ENCODE data around the gene SLK. TPM values are rescaled to one million over a fixed set of nuclear protein-coding genes. Genes with fewer than 3 reads are reported as not detected.
A peak's percentile ranks its signal among the peaks of the same experiment; 100 is the strongest.

Gene SLK
- total RNA-seq, 1 donor from 2014 or later = 66.8 TPM

DNA sequence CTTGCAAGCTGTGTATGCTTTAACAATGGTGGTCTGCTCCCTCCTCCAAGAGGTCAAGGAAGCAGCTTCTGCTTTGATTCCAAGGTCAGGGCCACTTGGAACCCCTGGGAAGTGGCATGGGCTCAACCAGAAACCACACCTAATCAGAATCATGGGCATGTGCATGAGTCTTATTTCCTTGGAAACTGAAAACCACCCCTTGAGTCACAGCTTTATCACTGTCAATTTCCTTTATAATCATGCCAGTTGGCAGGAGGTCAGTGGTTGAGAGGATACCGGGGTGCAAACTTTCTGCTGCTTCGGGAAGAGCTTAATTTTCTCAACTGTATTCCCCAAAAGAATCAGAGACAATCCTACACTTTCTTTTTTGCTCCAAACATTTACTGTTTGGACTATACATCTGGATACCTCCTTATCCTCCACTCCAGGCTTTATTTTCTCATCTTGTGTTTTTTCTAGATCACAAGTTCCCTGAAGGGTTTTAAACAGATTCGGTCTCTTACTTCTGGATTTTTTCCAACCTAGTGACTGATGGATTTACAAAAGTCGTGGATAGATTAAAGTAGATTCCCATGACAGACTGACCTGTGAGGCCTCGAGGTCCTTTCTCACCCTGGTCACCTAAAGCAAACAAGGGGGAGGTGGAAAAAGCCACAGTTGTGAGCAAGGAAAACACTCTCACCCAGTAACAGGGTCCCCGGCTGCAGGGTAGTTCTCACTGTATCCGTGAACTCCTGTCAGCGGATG, 82.7 kb downstream of the SLK start:
- DNase-seq (ENCODE audit: low read depth, low spot score) = no peak

DNA sequence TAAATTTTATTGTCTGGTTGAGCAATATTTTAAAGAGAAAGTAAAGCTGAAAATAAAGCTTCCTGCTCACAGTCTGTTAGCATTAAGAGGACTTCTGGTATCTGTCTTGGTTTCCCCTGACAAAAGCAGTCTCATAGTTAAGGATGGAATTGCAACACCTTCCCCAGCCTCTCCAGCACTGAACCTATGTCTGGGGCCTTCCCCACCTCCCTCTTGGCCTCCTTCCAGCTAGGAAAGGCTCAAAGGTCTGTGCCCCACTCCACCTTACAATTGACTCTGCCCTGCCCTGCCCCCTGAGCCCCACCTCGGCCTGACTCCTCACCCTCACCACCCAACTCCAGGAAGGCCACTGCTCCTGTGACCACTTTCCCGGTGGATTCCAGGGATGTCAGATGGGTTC, 85.5 kb downstream of the SLK start:
- no peak for DNase-seq (ENCODE audit: low read depth, low spot score)

DNA sequence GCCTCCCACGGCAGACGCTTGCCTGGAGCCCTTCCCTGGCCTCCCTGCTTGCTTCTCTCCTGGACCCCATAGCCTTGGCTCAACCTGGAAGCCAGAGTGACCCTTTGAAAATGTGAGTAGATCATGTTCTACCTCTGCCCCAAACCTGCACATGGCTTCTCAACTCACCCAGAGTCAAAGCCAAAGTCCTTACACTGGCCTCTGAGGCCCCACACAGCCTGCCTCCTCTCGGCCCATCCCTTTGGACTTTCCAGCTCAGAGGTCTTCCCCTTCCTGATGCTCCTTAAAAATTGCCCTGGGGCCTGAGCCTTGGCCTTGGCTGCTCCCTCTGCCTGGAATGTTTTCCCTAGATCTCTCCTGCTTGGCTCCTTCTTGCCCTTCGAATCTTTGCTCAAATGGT, 86.3 kb downstream of the SLK start:
- no peak for DNase-seq (ENCODE audit: low read depth, low spot score)

DNA sequence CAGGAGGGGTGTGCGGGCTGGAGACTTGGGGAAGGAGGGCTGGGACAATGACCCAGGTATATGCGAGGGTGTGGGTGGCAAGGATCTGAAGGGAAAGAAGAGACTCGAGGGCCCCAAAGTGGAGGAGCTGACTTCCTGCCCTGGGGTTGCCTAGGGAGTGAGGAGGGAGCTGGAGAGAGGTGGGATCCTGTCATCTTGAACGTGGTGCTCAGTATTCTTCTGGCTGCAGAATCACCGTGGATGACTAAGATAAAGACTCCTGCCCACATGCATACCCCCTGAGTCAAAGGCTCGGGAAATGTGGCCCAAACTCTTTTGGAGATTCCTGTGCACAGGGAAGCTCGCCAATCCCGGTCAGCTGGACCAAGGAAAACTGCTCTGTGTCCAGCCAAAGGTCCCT, 87.5 kb downstream of the SLK start:
- DNase-seq (ENCODE audit: low read depth, low spot score) = no peak

DNA sequence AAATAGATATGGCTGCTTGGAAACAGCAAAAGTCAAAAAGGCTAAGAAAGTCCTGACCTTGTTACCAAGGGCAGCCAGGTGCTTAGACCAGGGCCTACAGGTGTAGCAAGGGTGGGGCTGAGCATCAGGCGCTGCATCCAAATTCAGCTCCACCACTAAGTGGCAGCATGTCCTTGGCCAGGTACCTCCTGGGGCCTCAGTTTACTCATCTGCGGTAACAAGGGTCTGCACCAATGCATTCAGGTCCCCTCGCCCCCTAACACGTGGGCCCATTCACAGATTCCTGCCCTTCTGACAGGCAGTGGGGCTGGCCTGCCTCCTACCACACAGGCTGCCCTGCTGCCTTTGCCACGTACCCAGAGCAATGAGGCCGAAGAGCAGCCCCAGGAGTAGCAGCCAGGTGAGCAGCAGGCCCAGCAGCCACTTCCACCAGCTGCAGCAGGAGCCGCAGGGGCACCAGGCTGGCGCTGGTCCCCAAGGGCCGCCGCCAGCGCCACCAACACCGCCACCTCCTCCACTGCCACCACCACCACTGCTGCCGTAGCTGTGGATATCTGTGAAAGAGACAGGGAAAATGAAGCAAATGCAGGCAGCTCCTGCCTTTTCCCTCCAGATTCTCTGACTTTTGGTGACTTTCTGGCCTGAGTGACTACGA, 89.8 kb downstream of the SLK start:
- DNase-seq (ENCODE audit: low read depth, low spot score) = no peak

DNA sequence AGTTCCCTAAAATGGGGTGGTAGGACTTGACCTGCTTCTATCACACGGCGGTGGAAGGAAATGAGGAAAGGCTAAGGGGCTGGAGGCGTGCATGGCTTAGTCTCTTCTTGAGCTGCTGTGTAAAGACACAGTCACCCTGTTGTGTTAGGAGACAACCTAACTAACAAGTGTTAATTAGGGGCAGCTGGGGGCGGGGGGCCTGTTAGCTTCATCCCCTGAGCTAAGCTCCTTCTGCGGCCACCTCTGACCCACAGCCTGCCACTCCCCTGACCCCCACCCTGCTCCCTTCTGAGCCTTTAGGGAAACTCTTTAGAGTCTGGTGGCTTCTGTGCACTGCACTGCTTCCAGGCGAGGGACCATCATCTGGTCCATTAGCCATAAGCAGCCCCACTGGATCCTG, 90.8 kb downstream of the SLK start:
- DNase-seq (ENCODE audit: low read depth, low spot score) = no peak

DNA sequence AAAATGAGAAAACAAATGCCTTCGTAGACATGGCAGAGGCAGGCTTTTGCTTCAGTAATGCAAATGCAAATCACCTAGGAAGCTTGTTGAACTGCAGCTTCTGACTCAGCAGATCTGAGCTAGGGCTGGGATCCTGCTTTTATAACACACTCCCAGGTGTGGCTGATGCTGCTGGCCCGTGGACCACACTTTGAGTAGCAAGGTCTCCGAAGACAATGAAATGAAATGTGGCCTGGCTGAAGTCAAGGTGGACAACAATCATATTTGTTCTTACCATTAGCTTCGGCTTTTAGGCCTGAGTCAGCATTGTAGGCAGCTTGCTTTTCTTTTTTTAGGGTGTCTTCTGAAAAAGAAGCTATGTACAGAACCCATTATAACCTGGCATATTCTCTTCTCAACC, 92.4 kb downstream of the SLK start:
- DNase-seq (ENCODE audit: low read depth, low spot score) = no peak

DNA sequence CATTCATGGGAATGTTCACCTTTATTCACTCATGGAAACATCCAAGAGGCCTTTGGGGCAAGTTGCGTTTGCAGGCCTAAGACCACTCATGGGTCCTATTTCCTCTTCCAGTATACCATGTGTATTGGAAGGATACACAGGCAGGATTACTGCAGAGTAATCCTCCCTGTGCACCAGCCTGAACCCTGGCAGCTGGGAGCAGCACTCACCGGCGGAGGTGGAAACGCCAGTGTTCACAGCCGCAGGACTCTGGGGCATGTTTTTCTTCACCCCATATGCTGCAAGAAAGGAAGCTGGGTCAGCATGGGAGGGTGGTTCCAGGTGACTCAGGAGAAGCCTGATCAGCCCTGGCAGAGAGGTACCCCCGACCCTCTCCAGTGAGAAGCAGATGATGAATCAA, 94.3 kb downstream of the SLK start:
- DNase-seq (ENCODE audit: low read depth, low spot score) = no peak

DNA sequence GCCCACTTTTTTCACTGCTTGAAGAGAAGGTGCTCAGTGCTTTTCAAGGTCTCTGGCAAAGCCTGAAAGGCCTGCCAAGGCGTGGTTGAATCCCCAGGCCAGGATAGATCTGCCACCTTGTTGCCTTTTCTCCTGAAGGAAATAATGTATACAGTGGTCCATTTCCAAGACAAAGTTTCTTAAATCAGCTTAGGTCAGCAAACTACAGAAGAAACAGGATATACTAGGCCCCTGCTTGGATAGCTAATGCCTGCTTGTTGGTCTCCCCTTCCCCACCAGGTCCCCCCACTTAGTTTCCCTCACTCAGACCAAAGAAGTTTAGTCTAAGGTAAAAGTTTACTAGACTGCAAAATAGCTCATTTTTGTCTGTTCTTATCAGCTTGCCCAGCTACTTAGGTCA, 98.8 kb downstream of the SLK start:
- DNase-seq (ENCODE audit: low read depth, low spot score) = no peak

DNA sequence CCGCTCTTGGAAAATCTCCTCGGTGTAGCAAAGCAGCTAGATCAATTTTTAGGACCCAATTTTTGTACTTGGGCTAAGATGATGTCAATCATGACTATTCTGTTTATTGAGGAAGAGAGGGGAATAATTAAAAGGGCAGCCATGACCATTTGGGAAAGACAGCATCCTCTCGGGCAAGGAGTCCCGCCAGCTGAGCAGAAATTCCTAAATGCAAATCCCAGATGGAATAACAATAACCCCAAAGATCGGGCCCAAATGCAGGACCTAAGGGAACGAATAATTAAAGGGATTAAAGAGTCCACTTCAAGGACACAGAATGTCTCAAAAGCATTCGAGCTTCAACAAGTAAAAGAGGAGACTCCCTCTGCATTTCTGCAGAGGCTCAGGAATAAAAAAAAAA, 100.0 kb downstream of the SLK start:
- DNase-seq (ENCODE audit: low read depth, low spot score) = no peak

DNA sequence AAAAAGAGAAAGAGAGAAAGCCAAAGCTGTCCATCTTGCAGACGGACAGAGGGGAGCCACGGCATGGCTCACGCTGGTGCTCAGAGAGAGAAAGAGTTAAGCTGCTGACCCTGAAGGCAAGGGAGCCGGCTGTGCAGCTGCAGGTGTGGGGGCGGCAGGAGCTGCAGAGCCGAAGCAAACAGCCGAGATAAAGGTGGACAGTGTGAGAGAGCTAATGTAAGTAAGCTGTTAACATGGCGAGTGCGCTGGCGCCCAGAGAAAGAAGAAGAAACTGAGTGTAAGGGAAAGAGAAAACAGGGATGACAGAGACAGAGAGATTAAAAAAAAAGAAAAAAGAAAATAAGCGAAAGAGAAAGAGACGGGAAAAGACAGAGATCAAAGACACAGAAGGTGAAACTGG, 100.6 kb downstream of the SLK start:
- DNase-seq (ENCODE audit: low read depth, low spot score) = no peak

DNA sequence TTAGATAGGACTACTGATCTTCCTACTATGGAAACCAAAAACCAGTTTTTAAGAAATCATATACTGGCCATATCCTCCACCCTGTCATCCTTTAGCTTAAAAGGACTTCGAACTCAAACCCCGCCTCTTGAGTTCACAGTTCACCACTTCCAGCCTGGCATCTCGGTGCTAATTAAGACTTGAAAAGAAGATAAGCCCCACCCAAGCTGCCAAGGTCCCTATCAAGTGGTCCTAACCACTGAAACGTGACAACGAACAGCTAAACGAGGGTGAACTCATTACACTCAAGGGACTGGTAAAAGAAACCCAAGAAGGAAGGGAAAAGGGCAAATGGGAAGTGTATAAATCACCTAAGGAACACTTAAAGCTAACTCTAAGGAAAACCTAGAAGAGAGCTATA, 102.7 kb downstream of the SLK start:
- no peak for DNase-seq (ENCODE audit: low read depth, low spot score)

DNA sequence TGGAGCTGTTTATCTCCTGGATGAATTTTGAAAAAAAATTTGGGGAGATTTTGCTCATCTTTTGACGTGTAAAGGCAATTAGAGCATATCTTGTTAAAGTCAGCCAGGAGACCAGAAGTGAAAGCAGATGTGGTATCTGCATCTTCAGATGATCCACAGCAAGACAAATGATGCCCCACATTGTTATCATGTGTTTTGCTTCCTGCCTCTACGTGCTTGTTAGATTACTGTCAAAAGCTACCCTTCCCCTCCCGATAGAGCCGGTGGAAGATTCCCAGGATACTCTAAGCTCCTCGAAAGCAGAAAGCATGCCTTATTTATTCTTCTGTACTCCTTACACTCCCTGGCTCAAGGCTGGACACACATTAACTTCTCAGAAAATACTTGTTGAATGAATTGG, 105.8 kb downstream of the SLK start:
- no peak for DNase-seq (ENCODE audit: low read depth, low spot score)

DNA sequence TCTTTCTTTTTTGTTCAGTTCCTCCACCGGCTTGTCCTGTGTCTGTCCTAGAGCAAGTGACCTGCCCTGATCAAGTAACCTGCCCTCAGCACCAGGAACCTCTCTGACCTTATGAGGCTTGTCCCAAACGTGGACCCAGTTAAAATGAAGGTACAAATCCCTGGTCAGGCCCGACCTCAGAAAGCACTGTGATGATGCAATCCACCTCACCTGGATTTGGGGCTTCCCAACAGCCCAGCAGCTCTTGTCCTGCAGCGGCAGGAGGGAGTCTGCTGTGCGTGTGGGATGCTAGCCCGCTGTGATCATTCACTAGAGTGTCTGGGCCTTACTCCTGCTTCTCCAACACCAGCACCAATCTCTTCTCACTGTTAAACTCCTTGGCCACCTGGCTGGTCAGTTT, 107.6 kb downstream of the SLK start:
- no peak for DNase-seq (ENCODE audit: low read depth, low spot score)

DNA sequence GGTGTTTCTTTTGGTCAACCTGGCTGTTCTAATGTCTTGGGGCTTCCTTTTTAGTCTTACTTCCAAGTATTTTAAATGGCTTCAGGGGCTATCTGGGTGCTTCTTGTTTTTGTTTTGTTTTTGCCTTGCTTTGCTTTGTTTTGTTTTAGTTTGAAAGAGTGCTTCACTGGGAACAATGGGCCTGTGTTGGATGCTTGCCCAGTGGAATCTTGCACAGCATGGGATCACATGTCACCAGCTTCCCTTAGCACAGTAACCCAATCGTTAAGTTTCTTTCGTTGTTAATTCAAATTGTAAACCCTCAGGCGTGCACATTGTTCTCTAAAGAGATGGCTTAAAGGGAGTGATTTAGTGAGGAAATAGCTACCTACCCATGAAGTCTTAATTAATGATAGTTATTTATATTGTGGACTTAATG, 109.8 kb downstream of the SLK start:
- DNase-seq (ENCODE audit: low read depth, low spot score) = peak; percentile 89

DNA sequence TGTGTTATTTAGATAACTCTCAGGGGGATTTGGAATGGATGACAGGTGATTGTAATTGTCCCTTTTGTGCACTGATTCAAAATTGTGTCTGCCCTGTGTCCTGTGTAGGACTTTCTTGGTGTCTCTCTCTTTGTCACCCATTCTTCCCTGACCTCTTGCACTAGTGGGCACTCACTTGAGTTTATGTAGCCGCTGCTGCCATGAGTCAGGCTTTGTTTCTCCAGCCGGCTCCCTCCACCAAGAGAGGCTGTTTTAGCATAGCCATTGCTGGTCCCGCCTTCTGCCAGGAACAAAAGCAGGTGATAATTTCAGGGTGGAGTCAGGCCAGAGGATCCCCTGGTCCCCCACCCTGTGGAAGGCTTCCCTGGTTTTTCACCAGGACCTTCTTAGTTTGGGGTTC, 110.3 kb downstream of the SLK start:
- DNase-seq (ENCODE audit: low read depth, low spot score) = no peak

DNA sequence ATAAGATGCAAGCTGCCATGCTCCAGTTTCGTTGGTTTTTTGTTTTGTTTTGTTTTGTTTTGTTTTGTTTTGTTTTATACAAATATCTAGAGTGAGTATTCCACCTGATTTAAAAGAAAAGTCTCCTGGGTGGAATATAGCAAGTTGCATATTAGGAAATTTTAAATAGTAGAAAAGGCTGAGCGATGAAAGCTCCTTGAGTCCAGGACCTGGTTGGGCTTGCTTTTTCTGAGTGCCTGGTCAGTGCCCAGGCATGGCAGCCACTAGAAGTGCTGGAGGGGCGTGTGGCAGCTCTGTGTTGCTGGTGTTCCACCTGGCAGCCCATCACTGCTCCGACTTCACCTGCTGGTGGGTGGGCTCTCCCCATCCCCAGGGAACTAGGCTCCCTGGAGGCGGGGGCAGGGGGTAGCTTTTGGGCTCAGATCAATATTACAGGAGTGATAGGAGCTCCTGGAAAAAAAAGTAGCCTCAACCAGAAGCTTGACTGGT, 110.8 kb downstream of the SLK start:
- DNase-seq (ENCODE audit: low read depth, low spot score) = no peak

Other genes starting within 250 kb of the SLK start
- 5.7 and 6.3 TPM in 2 replicates for gene SH3PXD2A, start 111.6 kb upstream of the SLK start, total RNA-seq
- gene STN1, start 49.0 kb upstream of the SLK start, total RNA-seq = 27.5 and 30.9 TPM in 2 replicates
- gene COL17A1, start 118.7 kb downstream of the SLK start, total RNA-seq = 2.2 and 2.9 TPM in 2 replicates
- 10.3 and 13.3 TPM in 2 replicates for gene SFR1, start 155.0 kb downstream of the SLK start, total RNA-seq